Skin epidermis (tissue), 12 donors: ENCODE data around the gene ZNF385B.
"Not testable (repeated sequence)": the region's sequence is repeated elsewhere in the genome, so short reads cannot be mapped to it uniquely, and the experiment has no call there.

Experiments used
- H3K27ac ChIP-seq, 21 experiments: fragments of 200-600 bp; sonication (generic) in 11 of 21; one replicate each; pipeline ENCODE4 v1.5.0; 2020; ENCODE audit warnings: mild to moderate bottlenecking in 3 of 21, inconsistent platforms in 2 of 21, moderate library complexity in 2 of 21
- H3K4me3 ChIP-seq, 7 experiments: fragments of 200-600 bp; sonication (generic) in 2 of 7; one replicate each; pipeline ENCODE4 v1.5.0; 2020; ENCODE audit warnings: inconsistent platforms in 2 of 7, mild to moderate bottlenecking in 2 of 7, moderate library complexity in 1 of 7

ZNF385B gene

DNA sequence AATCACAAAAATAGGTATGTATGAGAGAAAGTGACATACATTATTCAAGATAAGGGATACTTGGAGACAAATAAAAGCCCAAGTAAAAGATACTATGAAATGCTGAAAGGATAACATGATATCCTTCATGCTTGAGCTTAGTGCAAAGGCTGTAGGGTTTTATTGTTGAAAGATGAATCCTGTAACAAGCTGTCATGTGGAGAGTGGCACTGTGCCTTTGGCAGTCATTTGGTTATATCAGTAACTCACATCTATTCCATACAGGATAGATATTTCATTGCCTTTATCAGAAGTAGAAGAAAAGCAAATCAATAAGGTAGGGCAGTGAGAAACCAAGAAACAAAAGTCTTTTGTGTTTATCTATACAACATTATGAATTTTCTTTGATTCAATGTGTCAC lies 211.0 kb downstream of the ZNF385B start:
- Histone ChIP-seq H3K4me3 (no peak overlapping the region), H3K27ac (no peak overlapping the region)

DNA sequence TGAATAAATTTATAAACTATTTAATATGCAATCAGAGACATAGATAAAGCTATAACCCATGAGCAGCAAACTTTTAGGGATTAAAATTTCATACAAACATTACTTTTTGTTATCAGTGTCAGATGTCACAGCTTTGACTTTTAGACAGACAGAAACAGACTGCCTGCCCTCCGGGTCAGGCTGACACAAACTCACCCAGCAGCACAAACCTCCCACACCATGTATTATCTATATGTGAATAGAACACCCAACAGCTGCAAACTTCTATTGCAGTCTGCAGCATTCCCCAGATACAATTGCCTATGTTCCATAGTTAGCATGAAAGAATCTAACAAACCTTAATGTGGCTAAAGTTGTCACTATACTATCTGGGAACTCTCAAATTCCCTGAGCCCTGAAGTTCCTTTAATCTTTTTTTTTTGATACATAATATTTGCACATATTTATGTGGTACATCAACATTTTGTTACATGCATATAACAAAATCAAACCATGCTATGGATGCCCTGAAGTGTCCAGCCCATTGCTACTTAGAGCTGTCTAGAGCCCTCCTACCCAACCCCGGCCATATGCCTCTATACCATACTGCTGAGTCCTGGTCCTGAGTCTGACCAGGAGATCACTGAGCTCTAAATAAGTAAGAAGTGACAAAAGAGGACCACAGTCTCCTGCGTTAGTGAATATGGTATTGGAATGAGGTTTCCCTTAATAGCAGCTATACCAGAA lies 214.4 kb downstream of the ZNF385B start:
- H3K27ac ChIP-seq: no peak overlapping the region
- H3K4me3 ChIP-seq: no peak overlapping the region

DNA sequence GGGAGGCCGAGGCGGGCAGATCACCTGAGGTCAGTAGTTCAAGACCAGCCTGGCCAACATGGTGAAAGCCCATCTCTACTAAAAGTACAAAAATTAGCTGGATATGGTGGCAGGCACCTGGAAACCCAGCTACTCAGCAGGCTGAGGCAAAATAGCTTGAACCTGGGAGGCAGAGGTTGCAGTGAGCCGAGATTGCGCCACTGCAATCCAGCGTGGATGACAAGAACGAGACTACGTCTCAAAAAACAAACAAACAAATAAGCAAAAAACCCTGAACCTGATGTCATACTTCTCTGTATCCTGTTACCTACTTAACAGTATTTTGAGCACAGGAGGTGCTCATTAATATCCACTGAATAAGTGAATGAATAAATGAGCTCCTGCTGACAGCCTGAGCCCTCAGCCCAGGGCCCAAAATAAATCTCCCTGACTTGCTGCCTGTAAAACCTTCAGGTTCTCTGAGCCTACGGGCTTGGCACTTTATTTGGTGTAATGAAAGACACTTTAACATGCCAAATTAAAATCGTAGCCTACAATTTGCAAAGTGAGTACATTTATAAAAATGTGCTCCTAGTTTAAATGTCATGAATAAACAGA lies 215.1 kb downstream of the ZNF385B start:
- no peak overlapping the region for H3K4me3 ChIP-seq
- no peak overlapping the region for H3K27ac ChIP-seq

DNA sequence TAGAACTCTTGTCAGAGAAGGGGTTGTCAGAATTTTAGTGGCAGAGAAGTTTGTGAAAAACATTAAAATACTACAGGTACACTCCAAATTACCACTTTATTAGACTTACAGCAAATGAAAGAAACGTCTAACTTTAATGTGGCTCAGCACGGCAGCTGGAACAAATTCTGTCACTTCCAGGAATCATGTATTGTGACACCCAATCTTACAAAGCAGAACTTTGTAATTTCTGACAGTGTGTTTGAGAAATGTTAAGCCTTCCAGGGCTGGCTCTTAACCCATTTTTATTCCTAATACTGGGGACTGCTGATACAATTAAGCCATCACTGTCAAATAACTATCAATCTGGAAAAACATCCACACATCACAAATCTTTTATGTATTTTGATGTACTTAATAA lies 216.4 kb downstream of the ZNF385B start:
- Histone ChIP-seq H3K27ac (no peak overlapping the region), H3K4me3 (no peak overlapping the region)

DNA sequence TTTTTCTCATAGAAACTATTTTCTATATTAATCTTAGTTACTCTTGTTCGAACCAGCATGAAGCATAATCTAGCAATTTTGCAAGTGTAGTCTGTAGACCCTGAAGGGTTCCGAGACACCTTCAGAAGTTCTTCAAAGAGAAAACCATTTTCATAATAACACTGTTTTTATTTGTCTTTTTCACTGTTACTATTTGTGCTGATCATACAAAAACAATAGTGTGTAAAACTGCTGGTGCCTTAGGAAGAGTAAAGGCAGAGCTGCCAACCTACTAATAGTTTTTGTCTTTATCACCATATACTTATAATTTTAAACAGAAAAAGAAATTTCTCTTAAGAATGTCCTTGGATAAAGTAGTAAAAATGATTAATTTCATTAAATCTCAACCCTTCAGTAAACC lies 218.9 kb downstream of the ZNF385B start:
- Histone ChIP-seq H3K27ac (no peak overlapping the region), H3K4me3 (no peak overlapping the region)

DNA sequence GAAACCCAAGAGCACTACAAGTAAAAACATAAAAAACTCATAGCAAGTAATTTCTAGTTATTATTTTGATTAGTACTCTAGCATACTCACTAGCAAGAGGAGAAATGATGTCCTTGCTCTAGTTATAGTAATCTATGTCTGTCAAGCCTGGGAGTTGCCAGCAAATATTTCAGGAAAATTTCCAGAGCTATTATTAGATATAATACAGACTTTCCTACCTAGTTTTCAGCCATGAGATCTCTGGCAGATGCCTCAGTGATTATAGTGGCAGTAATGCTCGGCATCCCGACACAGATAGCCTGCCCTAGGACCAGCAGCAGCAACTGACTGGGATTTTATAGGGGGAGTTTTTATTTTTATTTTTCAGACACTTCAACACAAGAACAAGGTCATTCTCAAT lies 224.4 kb downstream of the ZNF385B start:
- Histone ChIP-seq H3K27ac (no peak overlapping the region), H3K4me3 (no peak overlapping the region)

DNA sequence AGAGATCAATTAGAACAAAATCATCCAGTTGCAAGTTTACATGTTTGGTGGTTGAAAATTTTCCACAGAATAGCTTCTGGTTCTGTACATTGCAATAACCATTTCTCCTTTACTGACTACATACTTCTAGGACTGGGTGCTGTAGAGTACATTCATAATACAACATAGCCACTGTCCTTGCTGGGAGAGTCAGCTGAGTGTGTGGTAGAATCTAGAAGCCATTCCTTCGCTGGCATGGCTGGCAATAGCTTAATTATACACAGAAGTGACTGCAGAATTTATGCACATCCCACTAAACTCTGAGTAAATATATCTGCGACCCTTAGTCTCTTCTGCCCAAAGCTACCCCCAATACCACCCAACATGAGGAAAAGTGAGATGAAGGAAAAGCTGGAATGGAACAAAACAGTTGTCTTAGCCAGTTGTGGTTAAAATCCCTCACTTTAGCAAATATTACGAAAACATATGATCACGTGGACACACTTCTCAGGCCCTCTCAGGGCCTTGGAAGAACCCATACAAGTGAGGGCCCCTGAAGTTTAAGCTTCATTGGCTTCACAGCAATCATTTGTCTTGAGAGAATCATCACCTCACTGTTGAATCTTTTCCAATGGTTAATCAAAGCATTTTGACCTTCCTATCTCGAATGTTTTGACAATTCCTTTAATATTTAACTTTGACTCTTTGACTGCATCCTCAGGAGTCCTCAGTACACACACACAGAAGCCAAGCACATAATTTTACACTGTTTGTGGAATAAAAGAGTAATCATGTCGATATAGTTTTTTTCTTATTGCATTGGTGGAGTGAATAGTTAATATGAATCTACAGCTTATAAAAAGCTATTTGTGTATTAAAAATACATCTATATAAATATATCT lies 225.1 kb downstream of the ZNF385B start:
- Histone ChIP-seq H3K4me3 (no peak overlapping the region), H3K27ac (no peak overlapping the region)

DNA sequence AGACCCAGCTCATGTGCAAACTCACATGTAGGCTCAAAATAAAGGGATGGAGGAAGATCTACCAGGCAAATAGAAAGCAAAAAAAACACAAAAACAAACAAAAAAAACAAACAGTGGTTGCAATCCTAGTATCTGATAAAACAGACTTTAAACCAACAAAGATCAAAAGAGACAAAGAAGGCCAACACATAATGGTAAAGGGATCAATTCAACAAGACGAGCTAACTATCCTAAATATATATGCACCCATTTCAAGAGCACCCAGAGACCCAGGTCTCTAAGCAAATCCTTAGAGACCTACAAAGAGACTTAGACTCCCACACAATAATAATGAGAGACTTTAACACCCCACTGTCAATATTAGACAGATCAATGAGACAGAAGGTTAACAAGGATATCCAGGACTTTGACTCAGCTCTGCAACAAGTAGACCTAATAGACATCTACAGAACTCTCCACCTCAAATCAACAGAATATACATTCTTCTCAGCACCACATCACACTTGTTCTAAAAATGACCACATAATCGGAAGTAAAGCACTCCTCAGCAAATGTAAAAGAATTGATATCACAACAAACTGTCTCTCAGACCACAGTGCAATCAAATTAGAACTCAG lies 229.5 kb downstream of the ZNF385B start:
- not testable (repeated sequence) for H3K27ac ChIP-seq, H3K4me3 ChIP-seq

DNA sequence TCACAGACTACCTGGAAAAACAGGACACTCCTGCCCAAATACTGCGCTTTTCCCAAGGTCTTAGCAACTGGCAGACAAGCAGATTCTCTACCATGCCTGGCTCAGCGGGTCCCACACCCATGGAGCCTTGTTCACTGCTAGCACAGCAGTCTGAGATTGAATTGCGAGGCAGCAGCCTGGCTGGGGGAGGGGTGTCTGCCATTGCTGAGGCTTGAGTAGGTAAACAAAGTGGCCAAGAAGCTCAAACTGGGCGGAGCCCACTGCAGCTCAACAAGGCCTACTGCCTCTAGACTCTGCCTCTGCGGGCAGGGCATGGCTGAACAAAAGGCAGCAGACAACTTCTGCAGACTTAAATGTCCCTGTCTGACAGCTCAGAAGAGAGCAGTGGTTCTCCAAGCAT lies 231.6 kb downstream of the ZNF385B start:
- H3K27ac ChIP-seq, H3K4me3 ChIP-seq: not testable (repeated sequence)

DNA sequence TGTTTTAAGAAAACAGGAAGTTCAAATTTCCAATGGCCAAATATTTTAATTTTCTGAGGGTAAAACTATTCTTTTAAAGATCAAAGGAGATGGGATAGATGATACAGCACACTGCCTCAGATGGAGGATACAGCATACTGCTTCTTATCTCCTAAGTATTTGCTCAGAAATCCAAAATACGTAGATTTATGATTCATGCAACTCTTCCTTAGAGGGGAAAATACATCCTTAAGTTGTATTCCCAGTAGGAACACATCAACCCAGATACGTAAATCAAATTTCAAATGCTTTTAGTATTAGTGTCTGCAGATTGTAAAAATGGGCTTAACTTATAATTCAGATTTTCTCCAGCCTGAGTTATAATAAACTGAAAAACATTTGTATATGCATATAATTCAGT lies 235.2 kb downstream of the ZNF385B start:
- Histone ChIP-seq H3K27ac (no peak overlapping the region), H3K4me3 (no peak overlapping the region)

DNA sequence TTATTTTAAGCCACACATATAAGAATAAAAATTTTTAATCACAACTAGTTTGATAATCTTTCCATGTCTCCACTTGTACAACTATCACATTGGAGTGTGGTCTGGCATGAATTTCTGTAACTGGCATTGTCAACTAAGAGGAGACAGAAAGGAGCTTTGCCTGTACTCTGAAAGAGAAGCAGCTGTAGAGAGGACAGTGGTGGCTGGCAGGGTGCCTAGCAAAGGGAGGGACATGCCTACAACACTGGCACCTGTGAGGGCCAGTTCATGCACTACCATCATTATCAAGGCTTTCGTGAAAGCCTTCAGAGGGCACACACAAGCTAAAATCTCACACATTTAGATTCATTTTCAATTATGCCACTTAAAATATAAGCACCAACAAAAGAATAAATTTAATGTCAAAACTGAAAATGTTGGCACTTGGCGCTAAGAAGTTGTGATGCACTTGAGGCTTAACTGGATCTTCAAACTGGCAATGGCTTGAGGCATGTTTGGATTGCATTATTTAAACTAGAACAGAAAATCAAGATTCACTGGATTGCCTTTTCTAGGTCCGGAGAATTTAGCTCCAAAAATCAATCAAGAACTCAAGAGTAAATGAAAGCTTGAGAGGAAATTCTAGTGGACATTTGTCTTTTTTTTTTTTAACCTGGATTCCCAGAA lies 238.6 kb downstream of the ZNF385B start:
- H3K27ac ChIP-seq: no peak overlapping the region
- no peak overlapping the region for H3K4me3 ChIP-seq

DNA sequence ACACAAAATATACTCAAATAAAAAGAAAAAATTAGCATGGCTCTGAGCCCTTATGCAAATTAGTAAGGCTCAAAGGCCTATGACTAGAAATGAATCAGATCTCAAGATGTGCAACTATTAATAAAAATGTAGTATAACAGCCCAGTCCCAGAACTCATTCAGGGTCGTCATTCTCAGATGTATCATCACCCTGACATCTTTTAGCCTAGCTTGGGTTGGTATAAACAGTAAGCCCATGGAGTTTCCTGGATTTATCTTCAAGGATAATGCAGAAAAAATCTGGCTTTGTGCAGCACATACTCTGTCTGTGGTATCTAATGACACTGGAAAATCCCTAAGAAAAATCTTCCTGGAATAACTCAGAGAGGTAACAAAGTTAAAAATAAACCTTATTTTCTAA lies 239.3 kb downstream of the ZNF385B start:
- H3K4me3 ChIP-seq: no peak overlapping the region
- no peak overlapping the region for H3K27ac ChIP-seq

DNA sequence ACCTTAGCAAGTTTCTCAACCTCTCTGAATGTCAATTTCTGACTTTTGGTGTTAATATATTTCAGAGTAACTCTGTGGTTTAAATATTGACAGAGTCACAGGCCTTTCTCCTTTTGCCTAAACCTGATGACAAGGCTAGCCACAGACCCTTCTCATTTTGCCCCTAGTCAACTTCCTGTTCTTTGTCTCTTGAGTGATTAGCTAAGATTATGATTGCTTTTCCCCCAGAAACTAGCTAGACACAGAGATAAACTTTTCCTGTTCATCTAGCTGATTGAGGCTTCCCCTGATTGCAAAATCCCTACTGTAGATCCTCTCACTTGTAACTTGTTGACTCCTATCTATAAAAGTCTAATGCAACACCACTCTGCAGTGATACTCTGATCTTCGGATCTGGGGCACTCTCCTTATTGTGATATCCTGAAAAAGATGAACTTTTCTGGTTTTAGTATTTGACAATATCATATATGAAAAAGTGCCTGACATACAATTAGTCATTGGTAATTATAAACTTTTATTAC lies 241.4 kb downstream of the ZNF385B start:
- no peak overlapping the region for H3K27ac ChIP-seq
- H3K4me3 ChIP-seq: no peak overlapping the region

DNA sequence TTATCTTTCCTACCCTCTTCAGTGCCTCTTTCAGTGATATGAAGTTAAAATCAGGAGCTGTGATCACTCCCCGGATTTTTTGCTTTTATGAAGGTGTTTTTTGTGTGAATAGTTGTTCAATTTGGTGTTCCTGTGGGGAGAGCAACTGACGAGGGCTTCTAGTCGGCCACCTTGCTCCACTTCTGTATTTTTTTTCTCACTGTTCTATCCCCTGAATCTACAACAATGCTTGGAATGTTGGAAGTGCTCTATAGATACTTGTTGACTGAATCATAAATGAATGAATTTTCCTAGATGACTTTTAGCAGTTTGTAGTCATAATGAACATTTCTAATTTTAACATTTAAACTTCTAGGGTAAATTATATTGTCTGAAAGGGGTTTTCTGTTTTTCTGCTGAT lies 247.3 kb downstream of the ZNF385B start:
- H3K27ac ChIP-seq: no peak overlapping the region
- no peak overlapping the region for H3K4me3 ChIP-seq

DNA sequence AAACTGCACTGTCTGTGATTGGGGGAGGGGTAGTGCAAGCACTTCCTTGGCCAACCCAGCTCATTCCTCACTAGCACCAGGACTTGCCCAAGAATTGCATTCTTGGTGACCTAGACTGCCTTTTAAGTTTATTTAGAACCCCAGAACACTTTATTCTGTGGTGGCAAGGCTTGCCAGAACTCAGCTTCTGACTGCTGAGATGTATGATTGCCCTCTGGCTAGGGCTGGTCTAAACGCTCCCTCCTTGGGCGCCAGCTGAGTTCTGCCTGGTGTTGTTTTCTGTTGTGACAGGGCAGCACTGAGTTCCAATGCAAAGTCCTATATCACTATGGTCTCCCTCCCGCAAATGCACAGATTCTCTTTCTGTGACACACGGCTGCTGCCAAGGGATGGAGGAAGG lies 247.7 kb downstream of the ZNF385B start:
- no peak overlapping the region for H3K27ac ChIP-seq
- no peak overlapping the region for H3K4me3 ChIP-seq

DNA sequence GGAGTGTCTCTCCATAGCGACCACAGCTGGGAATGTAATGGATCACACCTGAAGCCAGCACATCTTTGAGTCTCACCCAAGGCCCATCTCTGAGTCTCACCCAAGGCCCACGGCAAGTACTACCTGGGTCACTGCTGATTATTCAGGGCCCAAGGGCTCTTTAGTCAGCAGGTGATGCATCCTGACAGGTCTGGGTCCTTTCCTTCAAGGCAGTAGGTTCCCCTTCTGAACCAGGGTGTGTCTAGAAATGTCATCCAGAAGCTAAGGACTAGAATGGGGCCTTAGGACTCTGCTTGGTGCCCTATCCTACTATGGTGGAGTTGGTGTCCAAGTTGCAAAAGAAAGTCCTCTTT lies 248.1 kb downstream of the ZNF385B start:
- no peak overlapping the region for H3K27ac ChIP-seq
- H3K4me3 ChIP-seq: no peak overlapping the region

DNA sequence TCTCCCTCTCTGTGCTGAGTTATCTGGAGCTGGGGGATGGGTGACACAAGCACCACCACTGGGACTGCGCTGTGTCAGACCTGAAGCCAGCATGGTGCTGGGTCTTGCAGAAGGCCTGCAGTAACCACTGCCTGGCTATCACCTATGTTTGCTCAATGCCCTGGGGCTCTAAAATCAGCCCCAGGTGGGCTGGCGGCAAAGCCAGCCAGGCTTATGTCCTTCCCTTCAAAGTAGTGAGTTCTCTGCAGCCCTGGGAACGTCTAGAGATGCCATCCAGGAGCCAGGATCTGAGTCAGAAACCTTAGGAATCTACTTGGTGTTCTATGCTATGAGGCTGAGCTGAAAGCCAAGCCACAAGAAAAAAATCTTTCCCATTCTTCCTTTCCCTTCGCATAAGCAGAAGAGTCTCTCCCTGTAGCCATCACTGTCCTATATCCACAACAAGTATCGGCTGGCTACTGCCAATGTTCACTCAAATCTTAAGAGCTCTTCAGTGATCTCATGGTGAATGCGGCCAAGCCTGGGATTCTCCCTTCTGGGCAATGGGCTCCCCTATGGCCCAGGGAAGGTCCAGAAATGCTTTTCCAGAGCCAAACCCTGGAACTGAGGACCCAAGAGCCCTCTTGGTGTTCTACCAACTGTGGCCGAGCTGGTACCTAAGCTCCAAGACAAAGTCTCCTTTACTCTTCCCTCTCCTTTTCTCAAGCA lies 248.7 kb downstream of the ZNF385B start:
- Histone ChIP-seq H3K4me3 (no peak overlapping the region), H3K27ac (no peak overlapping the region)

DNA sequence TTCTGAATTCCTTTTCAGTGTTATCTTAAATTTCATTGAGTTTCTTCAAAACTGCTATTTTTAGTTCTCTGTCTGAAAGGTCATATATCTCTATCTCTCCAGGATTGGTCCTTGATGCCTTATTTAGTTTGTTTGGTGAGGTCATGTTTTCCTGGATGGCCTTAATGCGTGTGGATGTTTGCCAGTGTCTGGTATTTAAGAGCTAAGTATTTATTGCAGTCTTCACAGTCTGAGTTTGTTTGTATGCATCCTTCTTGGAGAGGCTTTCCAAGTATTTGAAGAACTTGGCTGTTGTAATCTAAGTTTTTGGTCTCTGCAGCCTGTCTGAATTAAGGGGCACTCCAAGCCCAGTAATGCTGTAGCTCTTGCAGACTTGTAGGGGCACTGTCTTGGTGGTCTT lies 249.3 kb downstream of the ZNF385B start:
- Histone ChIP-seq H3K27ac (no peak overlapping the region), H3K4me3 (no peak overlapping the region)

DNA sequence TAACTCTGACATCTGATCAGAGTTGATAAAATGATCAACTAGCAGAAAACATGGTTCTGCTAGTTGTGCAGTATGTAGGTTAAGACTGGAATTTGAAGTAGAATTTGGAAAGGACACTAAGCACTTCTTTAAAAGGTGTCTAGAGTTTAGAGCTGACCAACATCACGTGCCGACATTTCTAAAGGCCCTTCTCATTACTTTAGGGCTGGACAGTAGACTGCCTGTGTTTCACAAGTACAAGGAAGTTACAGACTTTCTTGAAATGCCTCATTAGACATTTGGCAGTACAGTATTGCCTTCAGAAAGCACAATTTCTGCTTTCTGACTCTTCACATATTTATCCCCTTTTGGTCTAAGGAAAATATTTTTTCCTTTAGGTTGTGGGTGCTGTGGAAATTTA lies 255.3 kb downstream of the ZNF385B start:
- Histone ChIP-seq H3K27ac (no peak overlapping the region), H3K4me3 (no peak overlapping the region)
